WTC11 (cell line): ENCODE data around the gene HAPLN1. TPM values are rescaled to one million over a fixed set of nuclear protein-coding genes. Genes with fewer than 3 reads are reported as not detected.

Experiments used
- ATAC-seq: fragments of 200-7000 bp; cut with Tn5 transposase; 2 replicates; pipeline ENCODE4 v1.10.0; 2021; ENCODE audit warnings: mild to moderate bottlenecking, moderate library complexity
- CTCF ChIA-PET: fragments of 300-600 bp; sonication (Branson Sonifier 250); formaldehyde crosslinking; loops from one replicate; lab custom pipeline; 2021; ENCODE audit warnings: antibody characterized with exemption; lab: Charles Lee
- POLR2A ChIA-PET: fragments of 350-600 bp; sonication (Branson Sonifier 250); formaldehyde crosslinking; loops from one replicate; lab custom pipeline; 2021; ENCODE audit warnings: antibody characterized with exemption; lab: Charles Lee
- DNase-seq: peaks from one replicate; pipeline ENCODE4 v3.0.0; 2021; ENCODE audit warnings: low spot score
- H3K27ac Mint-ChIP-seq: 2 replicates; pipeline ENCODE4 v1.8.0; 2021; ENCODE audit warnings: mixed read lengths
- H3K27me3 Mint-ChIP-seq: 2 replicates; pipeline ENCODE4 v1.8.0; 2021; ENCODE audit warnings: low read depth, mild to moderate bottlenecking, moderate library complexity, mixed read lengths
- H3K36me3 Mint-ChIP-seq: 2 replicates; pipeline ENCODE4 v1.8.0; 2021; ENCODE audit warnings: mixed read lengths
- H3K4me1 Mint-ChIP-seq: 2 replicates; pipeline ENCODE4 v1.8.0; 2022; ENCODE audit warnings: mixed read lengths
- H3K4me3 Mint-ChIP-seq: 2 replicates; pipeline ENCODE4 v1.8.0; 2021; ENCODE audit warnings: mild to moderate bottlenecking, moderate library complexity, mixed read lengths
- H3K9me3 Mint-ChIP-seq: 2 replicates; pipeline ENCODE4 v1.8.0; 2021; ENCODE audit warnings: mixed read lengths
- CBFB ChIP-seq: sonication (generic); formaldehyde crosslinking; IDR thresholded peaks from 2 replicates; pipeline ENCODE4 v1.8.1; 2022; ENCODE audit warnings: mild to moderate bottlenecking, low read depth, missing genetic modification reagents
- ESRRA ChIP-seq: sonication (generic); formaldehyde crosslinking; IDR thresholded peaks from 2 replicates; pipeline ENCODE4 v1.8.1; 2022; ENCODE audit warnings: mild to moderate bottlenecking, missing genetic modification reagents, borderline replicate concordance
- FOXK1 ChIP-seq: sonication (generic); formaldehyde crosslinking; IDR thresholded peaks from 2 replicates; pipeline ENCODE4 v1.8.0; 2022; ENCODE audit warnings: mild to moderate bottlenecking, moderate library complexity, missing genetic modification reagents
- MXD4 ChIP-seq: fragments of 250-450 bp; sonication (Bioruptor Pico); IDR thresholded peaks from 2 replicates; pipeline ENCODE4 v1.8.0; 2021; ENCODE audit warnings: mild to moderate bottlenecking, moderate library complexity, borderline replicate concordance
- RORB ChIP-seq: fragments of 250-450 bp; sonication (Bioruptor Pico); IDR thresholded peaks from 2 replicates; pipeline ENCODE4 v1.9.0; 2021; ENCODE audit warnings: mild to moderate bottlenecking
- TEAD1 ChIP-seq: sonication (generic); formaldehyde crosslinking; IDR thresholded peaks from 2 replicates; pipeline ENCODE4 v1.8.0; 2022; ENCODE audit warnings: mild to moderate bottlenecking, missing genetic modification reagents
- TP53 ChIP-seq: sonication (generic); formaldehyde crosslinking; IDR thresholded peaks from 2 replicates; pipeline ENCODE4 v1.8.1; 2023; ENCODE audit warnings: mild to moderate bottlenecking, missing genetic modification reagents
- ZNF317 ChIP-seq: sonication (generic); formaldehyde crosslinking; IDR thresholded peaks from 2 replicates; pipeline ENCODE4 v1.8.1; 2023; ENCODE audit warnings: low read depth, mild to moderate bottlenecking, moderate library complexity, missing genetic modification reagents, borderline replicate concordance
- total RNA-seq: library from RNA; stranded (reverse); gene quantifications from 3 replicates; pipeline ENCODE4 v1.2.3, GENCODE V29; 2021
- TF ChIP-seq, protein P1 (sequence below): sonication (generic); formaldehyde crosslinking; IDR thresholded peaks from 2 replicates; pipeline ENCODE4 v1.8.0; 2022; ENCODE audit warnings: mild to moderate bottlenecking, missing genetic modification reagents
- TF ChIP-seq, protein P2 (sequence below): sonication (generic); formaldehyde crosslinking; IDR thresholded peaks from 2 replicates; pipeline ENCODE4 v1.8.1; 2022; ENCODE audit warnings: low read depth, missing genetic modification reagents, borderline replicate concordance
- TF ChIP-seq, protein P3 (sequence below): sonication (generic); formaldehyde crosslinking; IDR thresholded peaks from 2 replicates; pipeline ENCODE4 v1.8.1; 2023; ENCODE audit warnings: mild to moderate bottlenecking, moderate library complexity, missing genetic modification reagents
- TF ChIP-seq, protein P4 (sequence below): sonication (generic); formaldehyde crosslinking; IDR thresholded peaks from 2 replicates; pipeline ENCODE4 v1.8.1; 2023; ENCODE audit warnings: mild to moderate bottlenecking, missing genetic modification reagents
- TF ChIP-seq, protein P5 (sequence below): sonication (generic); formaldehyde crosslinking; IDR thresholded peaks from 2 replicates; pipeline ENCODE4 v1.8.0; 2023; ENCODE audit warnings: mild to moderate bottlenecking, missing genetic modification reagents
- TF ChIP-seq, protein P6 (sequence below): fragments of 250-450 bp; sonication (Bioruptor Pico); IDR thresholded peaks from 2 replicates; pipeline ENCODE4 v1.9.0; 2021; ENCODE audit warnings: mild to moderate bottlenecking

HAPLN1 gene
- total RNA-seq, 1 experiment from 2014 or later = 9.4 TPM

DNA sequence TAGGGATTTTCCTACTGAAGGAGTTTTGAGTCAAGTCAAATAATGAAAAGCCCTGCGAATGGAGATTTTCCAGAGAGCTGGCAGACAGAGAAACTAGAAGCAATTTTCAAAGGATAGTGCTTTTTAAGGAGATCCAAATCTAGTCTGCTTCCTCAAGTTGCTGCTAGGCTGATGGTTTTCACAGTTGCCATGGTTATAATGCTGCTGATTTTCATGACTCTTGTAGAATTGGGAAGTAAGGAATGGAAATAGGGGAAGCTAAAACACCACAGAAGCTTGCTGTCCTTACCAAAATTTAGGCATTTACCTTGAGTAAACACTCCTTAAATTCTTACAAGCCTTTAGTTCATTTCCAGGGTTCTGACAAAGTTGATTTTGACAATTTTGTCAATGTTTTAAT is 30.1 kb upstream of the HAPLN1 start:
- Mint-ChIP-seq H3K4me1 (no peaks in the 10 kb centered on the region), H3K4me3 (no peak overlapping the region), H3K27me3 (no peaks in the 10 kb centered on the region), H3K27ac (no peak overlapping the region), H3K36me3 (peaks cover 8% of the 10 kb centered on the region; the same call in 1 of the 2 replicates), H3K9me3 (peaks cover 41% of the 10 kb centered on the region)
- DNase-seq = no peak
- ChIA-PET POLR2A (no interaction called here), CTCF (no interaction called here)
- ATAC-seq = no peak
- TF ChIP-seq, protein P1, sequence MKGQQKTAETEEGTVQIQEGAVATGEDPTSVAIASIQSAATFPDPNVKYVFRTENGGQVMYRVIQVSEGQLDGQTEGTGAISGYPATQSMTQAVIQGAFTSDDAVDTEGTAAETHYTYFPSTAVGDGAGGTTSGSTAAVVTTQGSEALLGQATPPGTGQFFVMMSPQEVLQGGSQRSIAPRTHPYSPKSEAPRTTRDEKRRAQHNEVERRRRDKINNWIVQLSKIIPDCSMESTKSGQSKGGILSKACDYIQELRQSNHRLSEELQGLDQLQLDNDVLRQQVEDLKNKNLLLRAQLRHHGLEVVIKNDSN (CRISPR knock-in tag) = no peak
- TF ChIP-seq, protein P2, sequence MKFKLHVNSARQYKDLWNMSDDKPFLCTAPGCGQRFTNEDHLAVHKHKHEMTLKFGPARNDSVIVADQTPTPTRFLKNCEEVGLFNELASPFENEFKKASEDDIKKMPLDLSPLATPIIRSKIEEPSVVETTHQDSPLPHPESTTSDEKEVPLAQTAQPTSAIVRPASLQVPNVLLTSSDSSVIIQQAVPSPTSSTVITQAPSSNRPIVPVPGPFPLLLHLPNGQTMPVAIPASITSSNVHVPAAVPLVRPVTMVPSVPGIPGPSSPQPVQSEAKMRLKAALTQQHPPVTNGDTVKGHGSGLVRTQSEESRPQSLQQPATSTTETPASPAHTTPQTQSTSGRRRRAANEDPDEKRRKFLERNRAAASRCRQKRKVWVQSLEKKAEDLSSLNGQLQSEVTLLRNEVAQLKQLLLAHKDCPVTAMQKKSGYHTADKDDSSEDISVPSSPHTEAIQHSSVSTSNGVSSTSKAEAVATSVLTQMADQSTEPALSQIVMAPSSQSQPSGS (CRISPR knock-in tag) = no peak
- TF ChIP-seq ESRRA (CRISPR knock-in tag) (no peak), TP53 (CRISPR knock-in tag) (no peak), TEAD1 (no peak), RORB (CRISPR knock-in tag) (no peak)
- TF ChIP-seq, protein P3, sequence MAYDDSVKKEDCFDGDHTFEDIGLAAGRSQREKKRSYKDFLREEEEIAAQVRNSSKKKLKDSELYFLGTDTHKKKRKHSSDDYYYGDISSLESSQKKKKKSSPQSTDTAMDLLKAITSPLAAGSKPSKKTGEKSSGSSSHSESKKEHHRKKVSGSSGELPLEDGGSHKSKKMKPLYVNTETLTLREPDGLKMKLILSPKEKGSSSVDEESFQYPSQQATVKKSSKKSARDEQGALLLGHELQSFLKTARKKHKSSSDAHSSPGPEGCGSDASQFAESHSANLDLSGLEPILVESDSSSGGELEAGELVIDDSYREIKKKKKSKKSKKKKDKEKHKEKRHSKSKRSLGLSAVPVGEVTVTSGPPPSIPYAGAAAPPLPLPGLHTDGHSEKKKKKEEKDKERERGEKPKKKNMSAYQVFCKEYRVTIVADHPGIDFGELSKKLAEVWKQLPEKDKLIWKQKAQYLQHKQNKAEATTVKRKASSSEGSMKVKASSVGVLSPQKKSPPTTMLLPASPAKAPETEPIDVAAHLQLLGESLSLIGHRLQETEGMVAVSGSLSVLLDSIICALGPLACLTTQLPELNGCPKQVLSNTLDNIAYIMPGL (CRISPR knock-in tag) = no peak
- TF ChIP-seq, protein P4, sequence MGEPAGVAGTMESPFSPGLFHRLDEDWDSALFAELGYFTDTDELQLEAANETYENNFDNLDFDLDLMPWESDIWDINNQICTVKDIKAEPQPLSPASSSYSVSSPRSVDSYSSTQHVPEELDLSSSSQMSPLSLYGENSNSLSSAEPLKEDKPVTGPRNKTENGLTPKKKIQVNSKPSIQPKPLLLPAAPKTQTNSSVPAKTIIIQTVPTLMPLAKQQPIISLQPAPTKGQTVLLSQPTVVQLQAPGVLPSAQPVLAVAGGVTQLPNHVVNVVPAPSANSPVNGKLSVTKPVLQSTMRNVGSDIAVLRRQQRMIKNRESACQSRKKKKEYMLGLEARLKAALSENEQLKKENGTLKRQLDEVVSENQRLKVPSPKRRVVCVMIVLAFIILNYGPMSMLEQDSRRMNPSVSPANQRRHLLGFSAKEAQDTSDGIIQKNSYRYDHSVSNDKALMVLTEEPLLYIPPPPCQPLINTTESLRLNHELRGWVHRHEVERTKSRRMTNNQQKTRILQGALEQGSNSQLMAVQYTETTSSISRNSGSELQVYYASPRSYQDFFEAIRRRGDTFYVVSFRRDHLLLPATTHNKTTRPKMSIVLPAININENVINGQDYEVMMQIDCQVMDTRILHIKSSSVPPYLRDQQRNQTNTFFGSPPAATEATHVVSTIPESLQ (CRISPR knock-in tag) = no peak
- TF ChIP-seq, protein P5, sequence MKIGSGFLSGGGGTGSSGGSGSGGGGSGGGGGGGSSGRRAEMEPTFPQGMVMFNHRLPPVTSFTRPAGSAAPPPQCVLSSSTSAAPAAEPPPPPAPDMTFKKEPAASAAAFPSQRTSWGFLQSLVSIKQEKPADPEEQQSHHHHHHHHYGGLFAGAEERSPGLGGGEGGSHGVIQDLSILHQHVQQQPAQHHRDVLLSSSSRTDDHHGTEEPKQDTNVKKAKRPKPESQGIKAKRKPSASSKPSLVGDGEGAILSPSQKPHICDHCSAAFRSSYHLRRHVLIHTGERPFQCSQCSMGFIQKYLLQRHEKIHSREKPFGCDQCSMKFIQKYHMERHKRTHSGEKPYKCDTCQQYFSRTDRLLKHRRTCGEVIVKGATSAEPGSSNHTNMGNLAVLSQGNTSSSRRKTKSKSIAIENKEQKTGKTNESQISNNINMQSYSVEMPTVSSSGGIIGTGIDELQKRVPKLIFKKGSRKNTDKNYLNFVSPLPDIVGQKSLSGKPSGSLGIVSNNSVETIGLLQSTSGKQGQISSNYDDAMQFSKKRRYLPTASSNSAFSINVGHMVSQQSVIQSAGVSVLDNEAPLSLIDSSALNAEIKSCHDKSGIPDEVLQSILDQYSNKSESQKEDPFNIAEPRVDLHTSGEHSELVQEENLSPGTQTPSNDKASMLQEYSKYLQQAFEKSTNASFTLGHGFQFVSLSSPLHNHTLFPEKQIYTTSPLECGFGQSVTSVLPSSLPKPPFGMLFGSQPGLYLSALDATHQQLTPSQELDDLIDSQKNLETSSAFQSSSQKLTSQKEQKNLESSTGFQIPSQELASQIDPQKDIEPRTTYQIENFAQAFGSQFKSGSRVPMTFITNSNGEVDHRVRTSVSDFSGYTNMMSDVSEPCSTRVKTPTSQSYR (CRISPR knock-in tag) = no peak
- TF ChIP-seq, protein P6, sequence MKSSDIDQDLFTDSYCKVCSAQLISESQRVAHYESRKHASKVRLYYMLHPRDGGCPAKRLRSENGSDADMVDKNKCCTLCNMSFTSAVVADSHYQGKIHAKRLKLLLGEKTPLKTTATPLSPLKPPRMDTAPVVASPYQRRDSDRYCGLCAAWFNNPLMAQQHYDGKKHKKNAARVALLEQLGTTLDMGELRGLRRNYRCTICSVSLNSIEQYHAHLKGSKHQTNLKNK (CRISPR knock-in tag) = no peak

DNA sequence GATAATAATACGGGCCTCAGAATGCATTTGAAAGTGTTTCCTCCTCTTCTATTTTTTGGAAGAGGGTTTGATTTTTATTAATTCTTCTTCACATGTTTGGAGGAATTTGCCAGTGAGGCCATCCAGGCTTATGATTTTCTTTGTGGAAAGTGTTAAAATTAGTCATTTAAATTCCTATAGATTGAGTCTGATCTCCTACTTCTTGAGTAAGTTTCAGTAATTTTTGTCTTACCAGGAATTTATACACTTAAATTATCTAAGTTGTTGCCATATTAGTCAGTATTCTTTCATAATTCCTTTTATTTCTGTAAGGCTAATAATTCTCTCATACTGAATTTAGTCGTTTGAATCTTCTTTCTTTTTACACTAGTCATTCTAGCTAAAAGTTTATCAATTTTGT is 25.2 kb upstream of the HAPLN1 start:
- no peak overlapping the region for H3K4me3 Mint-ChIP-seq
- H3K9me3 Mint-ChIP-seq = peaks cover 25% of the 10 kb centered on the region
- POLR2A ChIA-PET = no interaction called here
- ATAC-seq (no peak), DNase-seq (no peak)
- TF ChIP-seq, protein P6 (CRISPR knock-in tag) = no peak
- TF ChIP-seq ZNF317 (no peak), CBFB (no peak), MXD4 (CRISPR knock-in tag) (no peak), FOXK1 (CRISPR knock-in tag) (no peak)
- TF ChIP-seq, protein P5 (CRISPR knock-in tag) = no peak
- H3K27ac Mint-ChIP-seq = no peak overlapping the region
- CTCF ChIA-PET = no interaction called here
- no peaks in the 10 kb centered on the region for H3K4me1 Mint-ChIP-seq
- H3K27me3 Mint-ChIP-seq = no peaks in the 10 kb centered on the region
- H3K36me3 Mint-ChIP-seq = peaks cover 4% of the 10 kb centered on the region; the same call in 1 of the 2 replicates
